ENCODE results near the gene RYR3.

RYR3 gene

DNA sequence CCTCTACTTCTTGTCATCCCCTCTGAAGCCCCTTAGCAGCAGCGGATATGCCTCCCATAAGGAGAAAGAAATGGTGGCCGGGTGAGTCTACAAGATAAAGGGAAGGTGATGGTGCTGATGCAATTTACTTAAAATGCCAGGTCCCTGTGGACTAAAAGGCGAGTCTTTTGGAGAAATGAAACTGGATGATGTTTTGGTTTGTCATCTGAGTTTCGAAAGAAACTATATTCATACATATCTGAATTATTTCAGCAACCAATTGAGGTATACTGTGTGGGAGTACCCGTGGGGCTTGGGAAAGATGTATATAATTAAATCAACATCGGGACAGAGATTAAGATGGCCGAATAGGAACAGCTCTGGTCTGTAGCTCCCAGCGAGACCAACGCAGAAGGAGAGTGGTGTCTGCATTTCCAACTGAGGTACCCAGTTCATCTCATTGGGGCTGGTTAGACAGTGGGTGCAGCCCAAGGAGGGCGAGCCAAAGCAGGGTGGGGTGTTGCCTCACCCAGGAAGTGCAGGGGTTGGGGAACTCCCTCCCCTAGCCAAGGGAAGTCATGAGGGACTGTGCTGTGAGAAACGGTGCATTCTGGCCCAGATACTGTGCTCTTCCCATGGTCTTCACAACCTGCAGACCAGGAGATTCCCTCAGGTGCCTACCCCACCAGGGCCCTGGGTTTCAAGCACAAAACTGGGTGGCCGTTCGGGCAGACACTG is 446.9 kb downstream of the RYR3 start:
- in situ Hi-C loops (cut with HindIII; ENCODE audit: low sequenced_read_pairs): no loop called here
- H3K4me3 ChIP-seq (ENCODE audit: low read depth, low read length): no peak overlapping the region
- TF ChIP-seq, protein P1, sequence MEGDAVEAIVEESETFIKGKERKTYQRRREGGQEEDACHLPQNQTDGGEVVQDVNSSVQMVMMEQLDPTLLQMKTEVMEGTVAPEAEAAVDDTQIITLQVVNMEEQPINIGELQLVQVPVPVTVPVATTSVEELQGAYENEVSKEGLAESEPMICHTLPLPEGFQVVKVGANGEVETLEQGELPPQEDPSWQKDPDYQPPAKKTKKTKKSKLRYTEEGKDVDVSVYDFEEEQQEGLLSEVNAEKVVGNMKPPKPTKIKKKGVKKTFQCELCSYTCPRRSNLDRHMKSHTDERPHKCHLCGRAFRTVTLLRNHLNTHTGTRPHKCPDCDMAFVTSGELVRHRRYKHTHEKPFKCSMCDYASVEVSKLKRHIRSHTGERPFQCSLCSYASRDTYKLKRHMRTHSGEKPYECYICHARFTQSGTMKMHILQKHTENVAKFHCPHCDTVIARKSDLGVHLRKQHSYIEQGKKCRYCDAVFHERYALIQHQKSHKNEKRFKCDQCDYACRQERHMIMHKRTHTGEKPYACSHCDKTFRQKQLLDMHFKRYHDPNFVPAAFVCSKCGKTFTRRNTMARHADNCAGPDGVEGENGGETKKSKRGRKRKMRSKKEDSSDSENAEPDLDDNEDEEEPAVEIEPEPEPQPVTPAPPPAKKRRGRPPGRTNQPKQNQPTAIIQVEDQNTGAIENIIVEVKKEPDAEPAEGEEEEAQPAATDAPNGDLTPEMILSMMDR (IDR thresholded peaks at IDR 0.05; ENCODE audit: low read depth, low read length, missing control alignments): no peak
- no peak for DNase-seq (ENCODE audit: low read depth)

DNA sequence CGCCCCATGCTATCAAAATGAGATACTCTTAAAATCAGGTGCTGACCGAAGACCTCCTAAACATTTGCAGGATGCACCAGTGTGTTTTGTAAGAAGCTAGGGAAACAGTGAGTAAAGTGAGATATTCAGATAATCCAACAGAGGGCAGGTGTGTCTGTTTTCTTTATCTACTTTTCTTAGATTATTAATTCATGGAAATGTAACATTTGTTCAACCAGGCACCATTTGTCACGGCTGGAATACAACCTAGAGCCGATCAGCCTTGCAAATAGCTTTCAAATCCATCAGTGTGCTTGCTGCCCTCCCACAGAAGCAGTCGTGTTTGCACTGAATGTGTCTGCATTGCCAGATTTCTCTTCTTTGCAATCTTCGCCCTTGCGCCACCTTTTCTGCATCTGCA is 455.6 kb downstream of the RYR3 start:
- in situ Hi-C loops (cut with HindIII; ENCODE audit: low sequenced_read_pairs): no loop called here
- DNase-seq (ENCODE audit: low read depth): no peak
- H3K4me3 ChIP-seq (ENCODE audit: low read depth, low read length): no peak overlapping the region
- TF ChIP-seq, protein P1 (IDR thresholded peaks at IDR 0.05; ENCODE audit: low read depth, low read length, missing control alignments): peak; percentile 14

DNA sequence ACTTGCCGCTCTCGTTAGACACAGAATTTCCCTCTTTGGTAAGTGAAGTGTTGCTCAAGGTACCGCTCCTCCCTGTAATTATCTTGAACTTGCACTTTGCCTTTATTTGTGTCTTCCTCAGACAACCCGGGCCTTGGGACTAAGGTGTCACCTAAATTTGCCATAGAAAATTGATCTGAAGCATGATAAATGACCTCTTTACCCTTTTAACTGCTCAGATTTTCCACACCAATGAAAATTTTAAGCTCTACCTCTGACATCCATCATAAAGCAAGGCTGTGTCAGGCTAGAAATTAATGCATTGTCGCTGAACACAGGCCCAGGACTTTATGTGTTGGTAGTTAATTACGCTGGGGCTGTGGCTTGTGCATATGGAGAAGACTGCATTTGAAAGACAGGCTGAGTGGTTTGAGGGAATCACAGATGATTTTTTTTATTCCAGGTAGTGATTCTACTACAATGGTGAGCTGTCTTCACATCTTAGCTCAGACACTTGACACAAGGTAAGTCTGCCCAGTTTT is 458.0 kb downstream of the RYR3 start:
- DNase-seq (ENCODE audit: low read depth): no peak
- in situ Hi-C loops (cut with HindIII; ENCODE audit: low sequenced_read_pairs): no loop called here
- H3K4me3 ChIP-seq (ENCODE audit: low read depth, low read length): no peak overlapping the region
- TF ChIP-seq, protein P1 (IDR thresholded peaks at IDR 0.05; ENCODE audit: low read depth, low read length, missing control alignments): no peak

DNA sequence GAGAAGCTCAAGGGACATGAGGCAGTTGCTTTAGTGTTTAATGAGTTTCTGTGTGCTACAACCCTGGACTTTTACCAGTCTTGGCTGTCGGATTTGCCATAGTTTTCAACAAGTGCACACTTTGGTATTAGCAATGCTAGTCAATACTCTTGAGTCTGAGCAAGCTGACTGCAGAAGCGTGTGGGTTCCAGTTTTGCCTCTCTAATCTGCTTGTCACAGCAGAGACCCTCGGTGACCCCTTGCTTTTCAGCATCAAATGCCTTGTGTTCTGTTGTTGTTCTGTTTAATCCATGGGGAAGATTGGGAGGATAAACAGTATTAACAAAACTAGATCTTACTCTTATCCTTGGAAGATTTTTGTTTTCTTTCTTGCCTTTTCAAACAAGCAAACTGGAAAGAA is 463.2 kb downstream of the RYR3 start:
- H3K4me3 ChIP-seq (ENCODE audit: low read depth, low read length): no peak overlapping the region
- TF ChIP-seq, protein P1 (IDR thresholded peaks at IDR 0.05; ENCODE audit: low read depth, low read length, missing control alignments): no peak
- DNase-seq (ENCODE audit: low read depth): no peak
- in situ Hi-C loops (cut with HindIII; ENCODE audit: low sequenced_read_pairs): no loop called here

DNA sequence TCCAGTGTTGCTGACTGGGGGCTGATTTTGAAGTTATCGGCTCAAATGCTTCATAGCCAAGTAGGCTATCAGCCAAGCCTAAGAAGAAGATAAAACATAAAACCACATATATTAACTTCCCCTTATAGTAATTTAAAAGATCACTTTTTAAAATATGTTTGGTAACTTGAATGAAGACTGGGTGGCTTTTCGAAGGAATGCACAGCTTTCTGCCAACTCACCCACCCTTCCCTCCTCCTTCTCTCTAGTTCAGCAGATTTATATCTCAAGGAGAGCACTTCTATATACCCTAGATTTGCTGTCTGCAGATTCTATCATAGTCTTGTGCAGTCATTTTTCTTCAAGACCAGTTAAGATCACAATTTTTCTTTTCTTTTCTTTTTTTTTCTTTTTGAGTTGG is 468.1 kb downstream of the RYR3 start:
- no peak for DNase-seq (ENCODE audit: low read depth)
- in situ Hi-C loops (cut with HindIII; ENCODE audit: low sequenced_read_pairs): no loop called here
- no peak overlapping the region for H3K4me3 ChIP-seq (ENCODE audit: low read depth, low read length)
- TF ChIP-seq, protein P1 (IDR thresholded peaks at IDR 0.05; ENCODE audit: low read depth, low read length, missing control alignments): no peak

DNA sequence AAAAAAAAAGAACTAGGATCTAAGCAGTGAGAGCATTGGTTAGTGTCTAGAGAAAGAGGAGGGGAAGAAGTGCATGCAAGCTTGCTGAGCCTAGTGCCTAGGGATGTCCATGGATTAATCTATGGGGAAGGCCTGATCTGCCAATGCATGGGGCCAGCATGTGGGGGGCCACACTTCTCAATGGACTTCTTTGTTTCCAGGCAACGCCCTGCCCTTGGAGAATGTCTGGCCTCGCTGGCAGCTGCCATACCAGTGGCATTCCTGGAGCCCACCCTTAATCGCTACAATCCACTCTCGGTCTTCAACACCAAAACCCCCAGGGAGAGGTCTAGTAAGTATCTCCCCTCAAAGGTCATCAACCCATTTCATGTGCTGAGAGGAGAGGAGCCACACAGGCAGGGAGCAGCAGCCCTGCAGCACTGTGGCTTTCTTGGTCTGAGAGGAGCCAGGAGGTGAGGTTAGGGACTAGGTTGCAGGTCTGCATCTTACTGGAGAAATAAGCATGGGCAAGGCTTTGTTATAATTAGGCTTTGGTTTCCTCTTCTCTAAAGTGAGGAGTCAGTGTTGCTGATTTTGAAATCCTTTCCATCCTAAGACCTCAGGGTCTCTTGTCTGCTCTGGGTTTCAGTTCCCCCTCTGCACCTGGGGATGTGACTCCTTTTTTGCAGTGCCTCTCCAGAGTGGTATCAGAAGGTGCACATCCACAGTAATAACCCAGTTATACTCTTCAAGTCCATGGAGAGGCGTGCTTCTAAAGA is 469.4 kb downstream of the RYR3 start:
- no peak for DNase-seq (ENCODE audit: low read depth)
- in situ Hi-C loops (cut with HindIII; ENCODE audit: low sequenced_read_pairs): no loop called here
- no peak overlapping the region for H3K4me3 ChIP-seq (ENCODE audit: low read depth, low read length)
- TF ChIP-seq, protein P1 (IDR thresholded peaks at IDR 0.05; ENCODE audit: low read depth, low read length, missing control alignments): no peak

All from astrocyte of the cerebellum (primary cell).